GM04503 (cell line): ENCODE results near the gene MTA3.
"Not testable (repeated sequence)": the region's sequence is repeated elsewhere in the genome, so short reads cannot be mapped to it uniquely, and the experiment has no call there.

Experiments
- DNase-seq: peaks from one replicate; pipeline ENCODE4 v3.0.0-alpha.2; 2012; ENCODE audit warnings: low read depth

MTA3 gene

DNA sequence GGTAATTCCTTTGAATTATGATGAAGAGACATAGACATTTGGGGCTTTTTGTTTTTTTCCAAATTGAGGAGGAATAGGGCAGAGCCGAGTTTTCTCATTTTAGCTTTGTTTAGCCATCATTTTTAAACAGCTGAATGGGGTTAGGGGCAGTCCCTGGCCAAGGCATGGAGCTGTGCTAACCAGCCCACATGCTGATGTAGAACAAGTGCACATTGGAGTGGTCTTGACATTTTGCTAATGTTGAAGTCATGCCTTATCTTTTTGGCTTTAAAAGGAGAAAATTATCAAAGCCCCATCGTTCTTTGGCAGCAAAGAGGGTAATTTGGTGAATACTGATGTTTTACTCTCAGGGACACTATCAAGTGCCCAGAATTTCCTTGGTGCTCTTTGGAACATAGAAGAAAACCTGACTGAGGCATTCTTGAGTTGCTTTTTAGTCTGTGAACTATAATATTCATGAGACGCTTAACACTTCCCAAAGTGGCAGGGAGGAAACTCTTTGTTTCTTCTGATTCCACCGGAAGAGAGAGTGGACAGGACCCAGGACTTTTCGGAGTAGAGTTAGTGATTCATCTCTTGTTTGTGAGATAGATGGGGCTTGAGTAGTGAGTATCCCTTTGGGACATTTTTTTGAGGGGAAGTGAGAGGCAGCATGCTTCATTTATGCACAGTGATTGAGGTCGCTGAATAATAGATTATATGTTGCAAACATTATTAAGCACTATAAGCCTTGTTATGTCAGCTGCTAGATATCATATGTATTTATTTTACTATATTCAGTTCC is 45.0 kb downstream of the MTA3 start:
- no peak for DNase-seq

DNA sequence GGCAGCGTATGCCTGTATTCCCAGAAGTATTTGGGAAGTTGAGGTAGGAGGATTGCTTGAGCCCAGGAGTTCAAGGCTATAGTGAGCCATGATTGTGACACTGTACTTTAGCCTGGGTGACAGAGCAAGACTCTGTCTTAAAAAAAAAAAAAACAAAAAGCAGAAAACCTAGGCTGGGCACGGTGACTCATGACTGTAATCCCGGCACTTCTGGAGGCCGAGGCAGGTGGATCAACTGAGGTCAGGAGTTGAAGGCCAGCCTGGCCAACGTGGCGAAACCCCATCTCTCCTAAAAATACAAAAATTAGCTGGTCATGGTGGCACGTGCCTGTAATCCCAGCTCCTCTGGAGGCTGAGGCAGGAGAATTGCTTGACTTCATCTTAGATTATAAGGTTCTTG is 46.4 kb downstream of the MTA3 start:
- DNase-seq = no peak

DNA sequence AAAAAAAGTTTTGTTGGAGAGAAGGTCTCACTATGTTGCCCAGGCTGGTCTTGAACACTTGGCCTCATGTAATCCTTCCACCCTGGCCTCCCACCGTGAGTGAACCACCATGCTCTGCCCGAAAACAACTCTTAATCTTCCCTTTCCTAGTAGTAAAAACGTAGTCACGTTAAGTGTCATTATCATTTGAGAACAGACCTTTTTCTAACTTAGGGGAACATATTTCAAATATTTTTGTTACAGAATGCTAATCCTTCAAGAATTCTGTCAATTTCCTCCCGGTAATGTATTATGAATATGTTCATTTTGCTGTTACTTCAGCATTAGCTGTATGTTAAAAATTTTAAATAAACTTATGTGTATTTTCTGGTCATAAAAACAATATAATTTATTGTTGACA is 49.7 kb downstream of the MTA3 start:
- no peak for DNase-seq

DNA sequence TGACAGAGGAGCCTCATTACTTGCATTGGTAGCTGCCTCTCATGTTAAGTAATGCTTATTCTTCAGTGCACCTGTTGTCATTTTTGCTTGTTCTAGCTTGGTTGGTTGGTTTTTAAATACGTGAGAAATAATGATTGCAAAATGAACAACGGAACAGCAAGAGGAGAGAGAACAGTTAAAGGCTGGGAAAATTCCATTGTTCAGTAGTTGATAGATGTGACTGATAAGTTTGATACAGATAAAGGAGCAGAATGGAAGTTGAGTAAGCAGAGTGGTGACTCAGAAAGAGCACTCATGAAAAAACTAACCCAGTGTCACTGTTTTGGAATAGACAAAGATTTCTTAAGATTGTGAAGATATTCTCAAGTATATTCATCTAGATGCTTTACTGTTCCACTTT is 50.5 kb downstream of the MTA3 start:
- DNase-seq = peak; percentile 42

DNA sequence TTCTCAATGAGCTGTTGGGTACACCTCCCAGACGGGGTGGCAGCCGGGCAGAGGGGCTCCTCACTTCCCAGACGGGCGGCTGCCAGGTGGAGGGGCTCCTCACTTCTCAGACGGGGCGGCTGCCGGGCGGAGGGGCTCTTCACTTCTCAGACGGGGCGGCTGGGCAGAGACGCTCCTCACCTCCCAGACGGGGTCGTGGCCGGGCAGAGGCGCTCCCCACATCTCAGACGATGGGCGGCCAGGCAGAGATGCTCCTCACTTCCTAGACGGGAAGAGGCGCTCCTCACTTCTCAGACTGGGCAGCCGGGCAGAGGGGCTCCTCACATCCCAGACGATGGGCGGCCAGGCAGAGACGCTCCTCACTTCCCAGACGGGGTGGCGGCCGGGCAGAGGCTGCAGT is 53.2 kb downstream of the MTA3 start:
- DNase-seq = not testable (repeated sequence)

DNA sequence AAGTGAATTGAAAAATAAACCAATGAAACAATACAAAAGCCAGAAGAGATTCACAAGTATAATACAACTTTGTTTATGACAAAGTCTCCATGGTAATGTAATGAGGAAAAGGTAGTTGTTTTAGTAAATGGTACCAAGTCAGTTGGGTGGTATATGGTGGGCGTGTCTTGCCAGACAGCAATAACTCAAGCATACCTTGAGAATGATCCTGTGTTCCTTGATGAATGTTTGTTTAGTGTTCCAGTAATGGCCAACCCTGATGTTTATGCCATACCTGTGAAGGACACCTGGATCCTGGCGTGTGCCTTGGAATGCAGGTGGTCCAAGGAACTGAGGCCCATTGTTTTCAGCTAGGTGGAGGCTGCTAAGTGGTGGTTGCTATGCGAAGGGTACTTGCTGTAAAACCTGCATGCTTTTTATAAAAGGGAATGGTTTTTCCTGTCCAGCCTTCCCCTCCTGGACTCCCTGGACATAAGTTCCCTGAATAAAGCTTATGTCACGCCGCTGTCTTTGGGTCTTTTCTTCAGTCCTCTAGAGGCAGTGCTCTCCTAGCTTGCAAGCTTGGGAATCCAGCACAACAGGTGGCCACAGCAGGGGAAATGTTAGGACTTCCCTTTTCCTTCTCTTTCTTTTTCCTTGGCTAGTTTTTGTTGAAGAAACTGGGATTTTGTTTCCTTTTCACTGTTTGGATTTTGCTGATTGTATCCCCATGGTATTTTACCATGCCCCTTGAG is 54.7 kb downstream of the MTA3 start:
- DNase-seq = no peak

DNA sequence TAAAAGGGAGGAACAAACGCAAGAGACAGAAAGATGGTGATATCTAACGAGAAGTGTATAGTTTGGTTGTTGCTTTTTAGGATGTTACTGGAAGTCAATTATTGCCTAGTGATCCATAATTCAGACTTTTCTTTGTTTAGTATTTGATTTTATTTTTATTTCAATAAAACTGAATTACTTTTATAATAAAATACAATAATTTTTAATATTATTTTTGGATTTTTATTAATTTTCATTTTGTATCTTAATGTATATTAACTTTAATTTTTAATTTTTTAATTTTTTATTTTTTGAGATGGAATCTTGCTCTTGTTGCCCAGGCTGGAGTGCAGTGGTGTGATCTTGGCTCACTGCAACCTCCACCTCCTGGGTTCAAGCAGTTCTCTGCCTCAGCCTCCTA is 55.6 kb downstream of the MTA3 start:
- DNase-seq = no peak

DNA sequence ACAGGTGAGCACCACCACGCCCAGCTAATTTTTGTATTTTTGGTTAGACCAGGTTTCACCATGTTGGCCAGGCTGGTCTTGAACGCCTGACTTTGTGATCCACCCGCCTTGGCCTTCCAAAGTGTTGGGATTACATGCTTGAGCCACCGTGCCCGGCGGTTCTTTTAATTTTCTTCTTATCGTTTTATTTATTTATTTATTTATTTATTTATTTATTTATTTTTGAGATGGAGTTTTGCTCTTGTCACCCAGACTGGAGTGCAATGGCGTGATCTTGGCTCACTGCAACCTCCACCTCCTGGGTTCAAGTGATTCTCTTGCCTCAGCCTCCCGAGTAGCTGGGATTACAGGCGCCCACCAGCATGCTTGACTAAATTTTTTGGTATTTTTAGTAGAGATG is 59.6 kb downstream of the MTA3 start:
- not testable (repeated sequence) for DNase-seq

DNA sequence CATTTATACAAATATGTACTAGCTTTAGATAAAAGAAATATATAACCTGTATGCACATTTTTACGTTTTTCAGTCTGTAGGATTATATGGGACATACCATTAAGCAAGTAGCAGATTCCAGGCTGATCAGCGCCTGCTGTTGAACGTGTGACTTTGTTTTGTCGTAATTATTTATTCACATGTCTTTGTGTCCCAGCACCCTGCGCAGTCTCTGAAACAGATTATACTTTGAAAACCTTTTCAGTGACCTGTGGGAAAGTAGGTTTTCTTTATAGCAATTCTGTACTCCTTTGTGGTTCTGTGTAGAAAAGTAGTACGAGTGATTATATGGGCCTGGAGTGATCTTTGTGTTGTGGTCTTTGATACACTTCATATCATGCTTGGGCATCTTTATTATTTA is 68.5 kb downstream of the MTA3 start:
- no peak for DNase-seq

DNA sequence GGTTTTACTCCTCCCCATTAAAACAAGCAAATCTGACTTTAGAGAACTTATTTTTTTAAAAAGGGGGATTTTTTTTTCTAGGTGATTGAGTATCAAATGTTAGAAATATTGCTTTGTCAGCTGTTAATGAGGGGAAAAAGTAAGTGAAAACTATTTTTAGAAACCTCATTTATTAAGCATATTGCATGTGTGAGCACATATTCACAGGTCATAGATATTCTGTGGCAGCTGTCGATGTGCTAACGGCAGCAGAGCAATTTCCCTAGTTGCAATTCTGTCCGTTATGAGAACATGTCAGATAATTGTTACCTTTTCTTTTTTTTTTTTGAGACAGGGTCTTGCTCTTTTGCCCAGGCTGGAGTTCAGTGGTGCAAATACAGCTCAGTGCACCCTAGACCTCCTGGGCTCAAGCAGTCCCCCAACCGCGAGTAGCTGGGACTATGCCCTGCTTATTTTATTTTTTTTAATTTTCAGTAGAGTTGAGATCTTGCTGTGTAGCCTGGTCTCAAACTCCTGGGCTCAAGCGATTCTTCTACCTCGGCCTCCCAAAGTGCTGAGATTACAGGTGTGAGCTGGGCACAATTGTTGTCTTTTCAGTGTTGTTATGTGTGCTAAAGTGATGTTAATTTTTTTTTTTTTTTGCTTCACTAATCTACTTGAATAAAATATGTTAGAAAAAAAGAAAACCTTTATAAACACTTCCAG is 69.8 kb downstream of the MTA3 start:
- DNase-seq = no peak

DNA sequence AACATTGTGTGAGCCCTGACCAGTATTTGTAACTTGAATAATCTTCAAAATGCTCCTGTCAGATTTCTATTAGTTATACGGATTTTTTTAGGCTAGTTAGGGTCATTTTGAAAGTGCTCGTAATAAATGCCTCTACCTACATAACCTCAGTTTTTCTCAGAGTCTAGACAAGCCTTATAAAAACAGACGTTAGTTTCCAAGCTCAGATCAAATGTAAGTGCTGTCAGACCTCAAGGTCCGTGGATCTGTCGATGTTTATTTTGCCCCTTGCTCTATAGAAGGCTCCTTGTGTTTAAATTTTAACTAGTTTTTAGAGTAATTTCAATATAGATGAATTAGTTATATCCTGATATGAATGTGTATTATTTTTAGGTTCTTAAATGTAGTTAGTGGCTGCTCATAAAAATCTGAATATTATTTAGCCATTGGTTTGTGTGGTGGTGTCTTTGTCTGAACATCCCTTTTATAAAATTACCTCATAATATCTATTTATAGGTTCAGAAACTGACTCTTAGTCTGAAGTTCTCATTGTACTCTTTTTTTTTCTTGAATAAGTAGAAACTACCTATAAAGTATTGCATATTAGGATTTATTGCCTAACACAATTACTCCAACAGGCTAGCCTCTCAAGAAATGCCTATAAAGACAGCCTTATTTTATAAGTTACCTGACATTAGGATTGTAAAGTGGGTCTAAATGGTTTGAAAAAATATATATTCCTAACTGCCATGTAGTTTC is 71.1 kb downstream of the MTA3 start:
- no peak for DNase-seq

DNA sequence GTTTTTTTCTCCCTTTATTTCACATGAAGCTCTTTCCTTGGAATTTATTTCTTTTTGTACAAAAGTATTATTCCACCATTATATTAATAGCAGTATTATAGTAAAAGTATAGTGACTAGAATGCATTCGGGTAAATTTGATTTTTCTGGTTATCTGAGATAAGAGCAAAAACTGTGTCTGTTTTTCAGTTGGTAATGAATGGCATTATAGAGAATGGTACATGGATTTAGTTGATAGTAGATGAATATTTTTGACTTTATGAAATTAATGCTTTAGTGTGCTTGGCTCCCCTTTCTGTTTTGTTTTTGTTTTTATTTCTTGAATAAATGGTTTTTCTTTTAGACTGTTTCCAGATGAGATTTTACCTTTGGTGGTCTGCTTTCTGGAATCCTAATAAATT is 71.8 kb downstream of the MTA3 start:
- DNase-seq = no peak

DNA sequence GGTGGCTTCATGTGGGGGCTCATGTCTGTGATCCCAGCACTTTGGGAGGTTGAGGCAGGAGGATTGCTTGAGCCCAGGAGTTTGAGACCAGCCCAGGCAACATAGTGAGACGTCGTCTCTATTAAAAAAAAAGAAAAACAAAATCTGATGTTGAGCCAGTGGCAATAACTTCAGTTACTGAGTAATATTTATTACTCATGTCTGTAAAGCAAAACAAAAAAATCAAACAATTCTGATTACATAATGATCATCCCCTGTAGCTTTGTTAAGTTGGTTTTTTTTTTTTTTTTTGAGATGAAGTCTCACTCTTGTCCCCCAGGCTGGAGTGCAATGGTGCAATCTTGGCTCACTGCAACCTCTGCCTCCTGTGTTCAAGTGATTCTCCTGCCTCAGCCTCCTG is 73.9 kb downstream of the MTA3 start:
- DNase-seq = not testable (repeated sequence)

DNA sequence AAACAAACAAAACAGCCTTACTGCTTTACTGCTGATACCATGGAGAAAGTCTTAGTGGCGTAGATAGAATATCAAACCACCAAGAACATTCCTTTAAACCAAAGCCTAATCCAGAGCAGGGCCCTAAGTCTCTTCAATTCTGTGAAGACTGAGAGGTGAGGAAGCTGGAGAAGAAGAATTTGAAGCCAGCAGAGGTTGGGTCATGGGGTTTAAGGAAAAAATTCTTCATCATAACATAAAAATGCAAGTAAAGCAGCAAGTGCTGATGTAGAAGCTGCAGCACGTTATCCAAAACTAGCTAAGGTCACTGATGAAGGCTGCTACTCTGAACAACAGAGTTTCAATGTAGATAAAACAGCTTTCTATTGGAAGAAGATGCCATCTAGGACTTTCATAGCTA is 77.1 kb downstream of the MTA3 start:
- no peak for DNase-seq

DNA sequence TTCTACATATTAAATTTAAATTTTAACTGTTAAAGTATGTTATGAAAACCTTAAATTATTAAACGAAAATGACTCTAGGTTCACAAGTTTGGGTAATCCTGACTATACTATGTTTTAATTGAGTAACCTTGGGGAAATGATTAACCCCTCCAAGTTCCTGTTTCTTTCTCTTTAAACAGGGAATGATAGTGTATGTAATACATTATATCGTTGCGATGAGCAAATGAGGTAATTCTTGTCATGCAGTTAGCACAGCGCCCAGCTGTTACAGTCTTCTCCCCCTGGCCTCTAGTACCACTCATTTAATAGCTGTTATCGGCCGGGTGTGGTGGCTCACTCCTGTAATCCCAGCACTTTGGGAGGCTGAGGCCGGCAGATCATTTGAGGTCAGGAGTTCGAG is 80.4 kb downstream of the MTA3 start:
- no peak for DNase-seq

DNA sequence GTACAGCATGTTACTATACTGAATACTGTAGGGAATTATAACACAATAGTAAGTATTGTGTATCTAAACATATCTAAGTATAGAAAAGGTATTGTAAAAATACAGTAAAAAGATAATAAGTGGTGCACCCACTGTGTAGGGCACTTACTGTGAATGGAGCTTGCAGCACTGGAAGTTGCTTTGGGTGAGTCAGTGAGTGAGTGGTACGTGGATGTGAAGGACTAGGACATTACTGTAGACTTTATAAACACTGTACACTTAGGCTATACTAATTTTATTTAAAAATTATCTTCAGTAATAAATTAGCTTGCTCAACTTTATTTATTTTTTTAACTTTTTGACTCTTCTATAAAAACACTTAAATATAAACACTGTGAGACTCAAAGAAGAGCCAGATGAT is 82.6 kb downstream of the MTA3 start:
- no peak for DNase-seq

DNA sequence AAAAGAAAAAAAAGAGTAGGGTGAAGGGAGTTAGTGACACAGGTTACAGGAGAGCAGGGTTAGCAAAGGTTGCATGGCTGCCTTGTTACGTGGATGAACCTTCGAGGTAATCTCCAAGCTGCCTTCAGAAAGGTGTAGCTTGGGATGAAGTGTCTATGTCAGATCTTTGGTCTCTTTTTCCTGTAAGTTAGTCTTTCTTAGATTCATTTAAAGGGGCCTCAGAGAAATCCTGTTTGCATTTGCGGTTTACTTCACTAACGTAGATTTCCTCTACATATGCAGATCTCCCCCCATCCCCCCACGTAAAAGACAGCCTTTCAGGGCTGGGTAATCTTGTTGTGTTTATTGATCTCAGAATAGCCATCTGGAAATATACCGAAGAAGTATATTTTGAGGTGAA is 83.7 kb downstream of the MTA3 start:
- no peak for DNase-seq

DNA sequence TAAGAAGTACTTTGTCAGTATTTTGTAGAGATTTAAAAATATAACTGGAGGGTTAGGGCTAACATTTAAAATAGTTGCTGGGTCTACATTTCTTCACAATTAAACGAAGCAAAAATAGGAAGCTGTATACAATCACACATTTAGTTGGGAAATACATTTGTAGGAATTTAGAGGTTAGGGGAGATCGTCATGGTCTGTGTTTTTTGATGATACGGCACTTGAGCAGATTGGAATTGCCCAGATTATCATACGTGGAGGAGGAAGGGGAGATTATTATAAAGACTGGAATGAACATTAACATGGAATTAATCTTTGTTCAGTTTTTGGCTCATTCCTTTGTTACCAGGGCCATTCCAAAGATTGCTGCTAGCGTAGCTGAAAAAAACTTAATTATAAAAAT is 84.6 kb downstream of the MTA3 start:
- DNase-seq = no peak

DNA sequence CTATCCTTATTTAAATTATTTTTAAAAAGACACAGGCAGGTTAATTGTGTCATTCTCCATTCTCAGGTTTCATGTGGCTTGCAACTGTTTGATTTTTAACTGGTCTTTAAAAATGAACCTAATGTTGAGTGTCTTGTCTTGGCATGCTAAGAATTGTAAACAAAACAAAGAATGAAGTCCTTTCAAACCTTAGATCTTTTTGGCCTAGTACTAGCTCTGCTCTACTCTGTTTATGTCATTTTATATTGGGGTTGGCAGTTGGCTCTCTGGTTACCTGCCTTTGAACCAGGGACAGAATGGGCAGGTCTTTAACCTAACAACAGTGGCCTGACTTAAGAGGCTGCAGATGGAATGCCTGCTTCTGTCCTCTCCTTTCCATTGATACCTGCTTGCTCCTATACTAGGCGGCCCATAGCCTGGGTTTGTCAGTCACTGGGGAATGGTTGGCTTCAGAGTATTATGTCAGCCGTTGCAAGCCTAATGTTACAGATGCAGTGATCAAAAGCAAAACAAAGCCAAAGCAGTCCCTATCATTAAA is 85.5 kb downstream of the MTA3 start:
- no peak for DNase-seq

DNA sequence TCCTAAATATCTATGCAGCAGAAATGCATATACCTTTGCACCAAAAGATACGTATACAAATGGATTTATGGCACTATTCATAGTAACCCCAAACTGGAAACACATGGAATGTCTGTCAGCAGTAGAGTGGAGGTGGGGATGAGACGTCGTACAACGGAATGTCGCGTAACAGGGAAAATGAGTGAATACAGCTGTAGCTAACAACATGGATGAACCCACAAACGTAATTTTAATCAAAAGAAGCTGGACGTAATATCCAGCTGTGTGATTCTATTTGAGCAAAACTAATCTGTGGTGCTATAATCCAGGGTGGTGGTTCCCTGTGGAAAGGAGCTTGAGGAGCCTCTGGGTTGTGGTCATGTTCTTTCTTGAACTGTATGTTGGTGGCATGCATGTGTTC is 89.9 kb downstream of the MTA3 start:
- DNase-seq = no peak

DNA sequence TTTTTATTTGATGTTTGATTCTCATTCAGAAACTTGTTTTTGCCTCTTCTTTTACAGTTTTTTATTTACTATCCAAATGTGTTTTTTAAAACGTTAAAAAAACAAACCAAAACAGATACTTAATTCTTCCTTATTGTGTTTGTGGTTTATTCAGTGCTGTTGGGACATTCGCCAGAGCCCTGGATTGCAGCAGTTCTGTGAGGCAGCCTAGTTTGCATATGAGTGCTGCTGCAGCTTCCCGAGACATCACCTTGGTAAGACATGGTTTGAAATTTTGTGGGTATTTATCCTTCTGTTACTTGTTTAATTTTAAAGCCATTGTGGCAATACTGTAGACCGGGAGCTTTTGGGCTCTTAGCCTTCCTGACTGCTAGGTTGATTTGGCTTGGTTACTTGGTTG is 91.2 kb downstream of the MTA3 start:
- DNase-seq = no peak

DNA sequence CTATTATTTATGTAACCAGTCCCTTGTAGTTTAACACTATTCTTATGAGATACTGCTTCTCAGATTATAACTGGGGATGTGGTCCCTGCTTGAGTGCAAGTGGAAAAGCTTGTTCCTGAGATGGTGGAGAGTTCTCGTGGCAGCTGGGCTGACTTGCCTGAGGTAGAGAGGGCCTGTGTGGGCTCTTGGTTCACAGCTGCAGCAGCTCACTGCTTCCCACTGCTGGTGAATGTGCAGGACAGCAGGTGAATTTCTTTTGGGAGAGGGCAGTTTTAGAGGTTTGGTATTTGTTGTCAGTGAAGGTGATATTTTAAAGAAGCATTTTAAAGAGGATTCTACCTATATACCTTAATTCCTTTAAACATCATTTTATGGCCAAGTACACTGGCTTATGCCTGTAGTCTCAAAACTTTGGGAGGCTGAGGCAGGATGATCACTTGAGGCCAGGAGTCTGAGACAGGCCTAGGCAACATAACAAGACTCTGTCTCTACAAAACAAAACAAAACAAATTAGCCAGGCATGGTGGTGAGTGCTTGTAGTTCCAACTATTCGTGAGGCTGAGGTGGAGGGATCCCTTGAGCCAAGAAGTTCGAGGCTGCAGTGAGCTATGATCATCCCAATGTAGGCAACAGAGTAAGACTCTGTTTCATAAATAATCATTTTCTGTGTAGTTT is 94.8 kb downstream of the MTA3 start:
- peak; percentile 14 for DNase-seq
